NT2/D1 (cell line): ENCODE data around the gene KCTD2.

Experiments used
- SUZ12 ChIP-seq: IDR thresholded peaks from 2 replicates; pipeline ENCODE4 v1.6.1; 2011; ENCODE audit not compliant: insufficient read length, insufficient read depth; ENCODE audit errors: extremely low read depth
- ZNF274 ChIP-seq: IDR thresholded peaks from 2 replicates; pipeline ENCODE4 v1.6.1; 2011; ENCODE audit warnings: mild to moderate bottlenecking, low read depth, low read length

DNA sequence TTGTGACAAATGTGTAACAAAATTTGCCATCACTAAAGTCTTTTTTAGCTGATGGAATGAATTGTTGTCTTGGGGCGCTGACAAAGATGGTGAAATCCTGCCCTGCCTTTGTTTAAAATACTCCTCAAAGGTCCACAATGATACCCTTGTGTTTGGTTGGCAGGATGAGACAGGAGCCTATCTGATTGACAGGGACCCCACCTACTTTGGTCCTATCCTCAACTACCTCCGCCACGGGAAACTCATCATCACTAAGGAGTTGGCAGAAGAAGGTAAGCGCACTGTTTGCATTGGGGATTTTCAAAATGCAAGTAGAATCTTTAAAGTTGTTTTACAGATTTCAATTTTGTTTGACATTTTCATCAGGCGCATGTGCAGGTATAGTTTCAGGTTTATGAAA lies 2.0 kb downstream of the KCTD2 start:
- TF ChIP-seq ZNF274 (no peak), SUZ12 (no peak)
